HG03469 (cell line): Measurements from ENCODE around the gene REG1B.

Experiments
- ATAC-seq: cut with Tn5 transposase; IDR thresholded peaks from one replicate; pipeline ENCODE4 v1.9.1; 2021; ENCODE audit warnings: mild to moderate bottlenecking, moderate library complexity, moderate number of reproducible peaks; ENCODE audit not compliant: unreplicated experiment

The REG1B gene

GRCh38 chr2:79087785-79088364 is at the start of gene REG1B:
Gene REG1B, minus strand, starts transcription at chr2:79087993. Its CDS starts 381 bp downstream, at chr2:79087612.
- no peak for ATAC-seq

GRCh38 chr2:79131687-79132086 is 43.9 kb upstream of the REG1B start:
- ATAC-seq, result no peak

- ATAC-seq, result no peak
These were observed 42.0 kb upstream of the REG1B start for GRCh38 chr2:79129804-79130203.

- ATAC-seq, result no peak
These were observed 41.5 kb upstream of the REG1B start for GRCh38 chr2:79129260-79129659.

GRCh38 chr2:79128406-79128805 is 40.6 kb upstream of the REG1B start:
- ATAC-seq, result no peak

- no peak for ATAC-seq
These were observed 37.9 kb upstream of the REG1B start for GRCh38 chr2:79125721-79125985.

GRCh38 chr2:79124907-79125720 is 37.3 kb upstream of the REG1B start:
- ATAC-seq, result no peak

- ATAC-seq, result no peak
These were observed 34.9 kb upstream of the REG1B start for GRCh38 chr2:79122676-79123075.

- no peak for ATAC-seq
These were observed 32.5 kb upstream of the REG1B start, which contains the start of gene REG1A for GRCh38 chr2:79120194-79120713. Gene REG1A, plus strand, starts transcription at chr2:79120488. Its CDS starts 374 bp downstream, at chr2:79120862.

- no peak for ATAC-seq
These were observed 29.5 kb upstream of the REG1B start for GRCh38 chr2:79116997-79117928.

GRCh38 chr2:79114797-79115494 is 27.2 kb upstream of the REG1B start:
- no peak for ATAC-seq

GRCh38 chr2:79112269-79112668 is 24.5 kb upstream of the REG1B start:
- no peak for ATAC-seq

GRCh38 chr2:79105259-79105658 is 17.5 kb upstream of the REG1B start:
- ATAC-seq, result no peak

- ATAC-seq, result no peak
These were observed 15.4 kb upstream of the REG1B start for GRCh38 chr2:79103214-79103613.

- no peak for ATAC-seq
These were observed 13.2 kb upstream of the REG1B start for GRCh38 chr2:79101024-79101423.

GRCh38 chr2:79100285-79100684 is 12.5 kb upstream of the REG1B start:
- no peak for ATAC-seq

- ATAC-seq, result no peak
These were observed 11.4 kb upstream of the REG1B start for GRCh38 chr2:79099140-79099686.

GRCh38 chr2:79097843-79098242 is 10.1 kb upstream of the REG1B start:
- ATAC-seq, result no peak

GRCh38 chr2:79090693-79091092 is 2.9 kb upstream of the REG1B start:
- no peak for ATAC-seq

- no peak for ATAC-seq
These were observed 1.5 kb downstream of the REG1B start for GRCh38 chr2:79086255-79086654.
